T-cell (primary cell): ENCODE measurements around the gene TMEM52B. TPM values are rescaled to one million over a fixed set of nuclear protein-coding genes. Genes with fewer than 3 reads are reported as not detected.

Experiments
- ATAC-seq, 4 experiments: fragments of 200-7000 bp in 3 of 4; fragments of 150-1000 bp in 1 of 4; cut with Tn5 transposase; replicated peaks in 1 of 4; 1 replicate in 3 of 4; 2 replicates in 1 of 4; pipeline ENCODE4 v1.10.0; 2021; ENCODE audit warnings: moderate library complexity in 3 of 4, mild to moderate bottlenecking in 2 of 4, moderate number of reproducible peaks in 1 of 4
- CTCF ChIA-PET, 2 donors: fragments of 300-600 bp; sonication (Branson Sonifier 250); formaldehyde crosslinking; loops; one replicate each; lab custom pipeline; 2022; ENCODE audit warnings: antibody characterized with exemption in 2 of 2; lab: Charles Lee
- POLR2A ChIA-PET, 2 donors: fragments of 300-600 bp; sonication (Branson Sonifier 250); formaldehyde crosslinking; loops; one replicate each; lab custom pipeline; 2022; ENCODE audit warnings: antibody characterized with exemption in 2 of 2; lab: Charles Lee
- DNase-seq, 35 experiments: peaks; one replicate each; pipeline versions ENCODE4 v3.0.0 to v3.0.0-alpha.2; 2013 to 2023
- H3K27ac ChIP-seq: one replicate; pipeline ENCODE4 v1.5.1; 2013; ENCODE audit warnings: low read length
- H3K27me3 ChIP-seq, 2 experiments: replicated peaks in 1 of 2; 1 replicate in 1 of 2; 2 replicates in 1 of 2; pipeline versions ENCODE4 v1.6.1 to v1.7.0; 2013; ENCODE audit warnings: low read length in 1 of 2, mixed read lengths in 1 of 2; ENCODE audit not compliant: control insufficient read depth in 2 of 2, insufficient read depth in 2 of 2; ENCODE audit errors: extremely low read depth in 1 of 2
- H3K36me3 ChIP-seq, 2 donors: 1 replicate in 1 of 2; 2 replicates in 1 of 2; pipeline versions ENCODE4 v1.6.1 to v1.7.0; 2013; ENCODE audit warnings: low read length in 1 of 2; ENCODE audit not compliant: control insufficient read depth in 2 of 2, insufficient read depth in 1 of 2; ENCODE audit errors: extremely low read depth in 1 of 2
- H3K4me1 ChIP-seq, 2 experiments: 1 replicate in 1 of 2; 2 replicates in 1 of 2; pipeline versions ENCODE4 v1.6.1 to v1.7.0; 2013; ENCODE audit warnings: low read length in 2 of 2, mixed read lengths in 1 of 2; ENCODE audit not compliant: insufficient read depth in 2 of 2, control insufficient read depth in 1 of 2; ENCODE audit errors: extremely low read depth in 1 of 2
- H3K4me3 ChIP-seq, 2 donors: 1 replicate in 1 of 2; 2 replicates in 1 of 2; pipeline versions ENCODE4 v1.5.1 to v1.7.0; 2013; ENCODE audit warnings: mild to moderate bottlenecking in 2 of 2, low read length in 1 of 2, moderate library complexity in 1 of 2; ENCODE audit not compliant: control insufficient read depth in 1 of 2; ENCODE audit errors: extremely low read depth in 1 of 2
- H3K9me3 ChIP-seq: 2 replicates; pipeline ENCODE4 v1.7.0; 2013
- H3K27ac Mint-ChIP-seq, 2 donors: one replicate each; pipeline ENCODE4 v1.8.0; 2020 to 2021; ENCODE audit warnings: mild to moderate bottlenecking in 2 of 2, mixed read lengths in 2 of 2
- H3K27me3 Mint-ChIP-seq, 2 donors: one replicate each; pipeline ENCODE4 v1.8.0; 2021 to 2022; ENCODE audit warnings: mixed read lengths in 2 of 2
- H3K36me3 Mint-ChIP-seq: one replicate; pipeline ENCODE4 v1.8.0; 2021; ENCODE audit warnings: mixed read lengths
- H3K4me1 Mint-ChIP-seq, 3 donors: one replicate each; pipeline ENCODE4 v1.8.0; 2020 to 2022; ENCODE audit warnings: mixed read lengths in 3 of 3, mild to moderate bottlenecking in 1 of 3
- H3K4me3 Mint-ChIP-seq, 3 donors: one replicate each; pipeline ENCODE4 v1.8.0; 2020 to 2022; ENCODE audit warnings: mild to moderate bottlenecking in 3 of 3, mixed read lengths in 3 of 3, moderate library complexity in 3 of 3
- H3K9me3 Mint-ChIP-seq, 3 donors: one replicate each; pipeline ENCODE4 v1.8.0; 2020 to 2022; ENCODE audit warnings: mixed read lengths in 3 of 3
- WGBS: methylation state at CpG from one replicate; pipeline ENCODE4 v1.1.5; 2013; ENCODE audit warnings: missing lambda C conversion rate; ENCODE audit not compliant: insufficient coverage; 5-methylcytosine and 5-hydroxymethylcytosine counted together
- total RNA-seq, 35 experiments: library from RNA in 6 of 35; stranded (reverse) in 6 of 35; fragments of 120-200 nt in 1 of 35; gene quantifications; one replicate each; pipeline versions ENCODE4 v1.2.1 to v1.2.4 and lab custom pipeline; 2013 to 2026

Gene TMEM52B
- total RNA-seq, 5 donors from 2014 or later (not counting 1 experiment from before 2014, with no cell fraction given), result not detected

DNA sequence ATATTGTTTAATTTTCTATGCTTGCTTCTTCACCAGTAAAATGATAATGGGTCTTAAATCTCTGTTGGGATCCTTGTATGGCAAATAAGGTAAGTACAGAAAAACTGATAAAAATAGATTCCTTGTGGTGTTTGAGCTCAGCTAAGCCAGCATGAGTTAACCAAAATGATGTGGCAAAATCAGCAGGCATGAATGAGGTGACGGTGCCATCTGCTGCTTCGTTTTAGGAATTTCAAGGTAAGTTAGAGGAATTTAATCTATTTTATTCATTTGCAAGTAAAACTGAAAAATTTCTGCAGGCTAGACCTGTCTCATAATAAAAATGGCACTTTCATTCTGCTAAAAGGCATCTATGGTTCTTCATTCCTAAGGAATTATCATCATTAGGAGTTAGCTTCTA is 38.8 kb upstream of the TMEM52B start:
- no CpG with 5 or more reads among the region's 2 CpGs for WGBS
- Mint-ChIP-seq H3K4me1 (no peaks in the 10 kb centered on the region), H3K9me3 (no peaks in the 10 kb centered on the region), H3K4me3 (no peak overlapping the region), H3K27ac (no peak overlapping the region), H3K36me3 (no peaks in the 10 kb centered on the region), H3K27me3 (peaks cover 0 to 8% of the 10 kb centered on the region in 2 donors)
- no peaks in the 10 kb centered on the region for H3K36me3 ChIP-seq
- DNase-seq (peak in 32 of 35 experiments; percentile 8 to 71 (median 30)), ATAC-seq (peak in 1 of 4 experiments; percentile 45)
- no peak overlapping the region for H3K27ac ChIP-seq
- H3K27me3 ChIP-seq, result peaks cover 0 to 3% of the 10 kb centered on the region in 2 experiments
- H3K4me1 ChIP-seq, result no peaks in the 10 kb centered on the region
- no peak overlapping the region for H3K4me3 ChIP-seq
- CTCF ChIA-PET, result interaction anchor here (0.6 to 2.3 kb wide), 18 partner anchors 10 to 765 kb away, joined by 3 to 18 read pairs (median 4); partner anchors contain the start of gene CLEC7A (in 2 of the 2)
- POLR2A ChIA-PET, result no interaction called here
- H3K9me3 ChIP-seq, result no peaks in the 10 kb centered on the region

GRCh38 chr12:10142976-10143589 is 35.7 kb upstream of the TMEM52B start:
- no peak for ATAC-seq
- WGBS, result no CpG with 5 or more reads among the region's 1 CpG
- H3K9me3 ChIP-seq, result no peaks in the 10 kb centered on the region
- CTCF ChIA-PET, result interaction anchor here (0.7 to 2.0 kb wide), 6 partner anchors 10 to 400 kb away, joined by 3 to 4 read pairs (median 4); no protein-coding TSS in a partner anchor
- DNase-seq, result no peak
- H3K27ac Mint-ChIP-seq, result no peak overlapping the region
- POLR2A ChIA-PET, result interaction anchor here (0.6 to 0.7 kb wide), 3 partner anchors 66 to 549 kb away, joined by 3 to 4 read pairs (median 4); no protein-coding TSS in a partner anchor
- no peaks in the 10 kb centered on the region for H3K4me1 Mint-ChIP-seq
- H3K4me3 Mint-ChIP-seq, result no peak overlapping the region
- no peaks in the 10 kb centered on the region for H3K27me3 ChIP-seq
- no peaks in the 10 kb centered on the region for H3K36me3 Mint-ChIP-seq
- no peaks in the 10 kb centered on the region for H3K4me1 ChIP-seq
- H3K4me3 ChIP-seq, result no peak overlapping the region
- H3K27me3 Mint-ChIP-seq, result peaks cover 0 to 5% of the 10 kb centered on the region in 2 donors
- peaks cover 0 to 5% (median 0%) of the 10 kb centered on the region in 3 donors for H3K9me3 Mint-ChIP-seq
- no peaks in the 10 kb centered on the region for H3K36me3 ChIP-seq
- no peak overlapping the region for H3K27ac ChIP-seq

DNA sequence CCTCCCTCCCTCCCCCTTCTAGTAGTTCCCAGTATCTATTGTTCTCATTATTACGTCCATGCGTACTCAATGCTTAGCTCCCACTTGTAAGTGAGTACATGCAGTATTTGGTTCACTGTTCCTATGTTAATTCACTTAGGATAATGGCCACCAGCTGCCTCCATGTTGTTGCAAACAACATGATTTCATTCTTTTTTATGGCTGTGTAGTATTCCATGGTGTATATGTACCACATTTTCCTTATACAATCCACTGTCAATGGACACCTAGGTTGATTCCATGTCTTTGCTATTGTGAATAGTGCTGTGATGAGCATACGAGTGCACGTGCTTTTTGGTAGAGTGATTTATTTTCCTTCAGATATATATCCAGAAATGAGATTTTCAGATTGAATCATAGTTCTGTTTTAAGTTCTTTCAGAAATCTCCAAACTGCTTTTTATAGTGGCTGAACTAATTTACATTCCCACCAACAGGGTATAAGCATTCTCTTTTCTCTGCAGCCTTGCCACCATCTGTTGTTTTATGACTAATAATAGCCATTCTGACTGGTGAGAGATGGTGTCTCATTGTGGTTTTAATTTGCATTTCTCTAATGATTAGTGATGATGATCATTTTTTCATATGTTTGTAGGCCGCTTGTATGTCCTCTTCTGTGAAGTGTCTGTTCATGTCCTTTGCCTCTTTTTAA is 31.0 kb upstream of the TMEM52B start:
- CTCF ChIA-PET, result interaction anchor here (0.6 to 1.3 kb wide), 4 partner anchors 10 to 201 kb away, joined by 3 to 7 read pairs (median 4); no protein-coding TSS in a partner anchor
- H3K4me1 Mint-ChIP-seq, result peaks cover under 1% of the 10 kb centered on the region in 3 donors
- Histone ChIP-seq H3K27ac (no peak overlapping the region), H3K27me3 (peaks cover 0 to 3% of the 10 kb centered on the region in 2 experiments), H3K36me3 (no peaks in the 10 kb centered on the region), H3K4me3 (no peak overlapping the region), H3K4me1 (no peaks in the 10 kb centered on the region), H3K9me3 (no peaks in the 10 kb centered on the region)
- POLR2A ChIA-PET, result no interaction called here
- no peak for ATAC-seq
- DNase-seq, result no peak
- no peaks in the 10 kb centered on the region for H3K36me3 Mint-ChIP-seq
- H3K4me3 Mint-ChIP-seq, result no peak overlapping the region
- H3K27me3 Mint-ChIP-seq, result peaks cover under 1 to 3% of the 10 kb centered on the region in 2 donors
- WGBS, result no CpG with 5 or more reads among the region's 5 CpGs
- H3K27ac Mint-ChIP-seq, result no peak overlapping the region
- H3K9me3 Mint-ChIP-seq, result peaks cover 0 to 6% (median 0%) of the 10 kb centered on the region in 3 donors

DNA sequence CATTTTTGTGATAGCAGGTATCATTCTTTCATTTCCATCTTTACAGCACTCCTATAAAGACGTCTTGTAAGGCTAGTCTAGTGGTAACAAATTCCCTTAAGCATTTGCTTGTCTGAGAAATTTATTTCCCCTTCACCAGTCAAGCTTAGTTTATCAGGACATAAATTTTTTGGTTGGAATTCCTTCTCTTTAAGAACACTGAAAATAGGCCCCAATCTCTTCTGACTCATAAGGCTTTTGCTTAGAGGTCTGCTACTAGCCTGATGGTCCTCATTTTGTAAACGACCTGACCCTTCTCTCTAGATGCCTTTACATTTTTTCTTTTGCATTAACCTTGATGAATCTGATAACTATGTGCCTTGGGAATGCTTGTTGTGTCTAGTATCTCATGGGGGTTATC is 27.2 kb upstream of the TMEM52B start:
- ATAC-seq (no peak), DNase-seq (no peak)
- no peak overlapping the region for H3K27ac Mint-ChIP-seq
- ChIA-PET POLR2A (interaction anchor here in 1 of 2 donors (0.6 kb wide), 1 partner anchor 14 kb away, joined by 3 read pairs; no protein-coding TSS in a partner anchor), CTCF (interaction anchor here (0.6 to 2.3 kb wide), 6 partner anchors 11 to 1686 kb away, joined by 3 to 17 read pairs (median 3); no protein-coding TSS in a partner anchor)
- peaks cover 3 to 12% of the 10 kb centered on the region in 2 donors for H3K27me3 Mint-ChIP-seq
- H3K4me1 Mint-ChIP-seq, result peaks cover 12 to 15% (median 12%) of the 10 kb centered on the region in 3 donors
- H3K4me1 ChIP-seq, result peaks cover 3 to 13% of the 10 kb centered on the region in 2 experiments
- no peaks in the 10 kb centered on the region for H3K9me3 ChIP-seq
- WGBS, result no CpG with 5 or more reads among the region's 2 CpGs
- H3K9me3 Mint-ChIP-seq, result peaks cover 0 to 6% (median 0%) of the 10 kb centered on the region in 3 donors
- no peaks in the 10 kb centered on the region for H3K36me3 ChIP-seq
- no peaks in the 10 kb centered on the region for H3K36me3 Mint-ChIP-seq
- no peak overlapping the region for H3K27ac ChIP-seq
- no peak overlapping the region for H3K4me3 ChIP-seq
- no peak overlapping the region for H3K4me3 Mint-ChIP-seq
- H3K27me3 ChIP-seq, result peaks cover 0 to 18% of the 10 kb centered on the region in 2 experiments

- Histone ChIP-seq H3K36me3 (no peaks in the 10 kb centered on the region), H3K4me1 (peaks cover 3 to 13% of the 10 kb centered on the region in 2 experiments), H3K27me3 (peaks cover 0 to 18% of the 10 kb centered on the region in 2 experiments), H3K4me3 (peak overlapping the region; percentile 87 to 98), H3K27ac (peak overlapping the region; percentile 16), H3K9me3 (no peaks in the 10 kb centered on the region)
- CTCF ChIA-PET, result interaction anchor here (0.6 to 2.3 kb wide), 33 partner anchors 10 to 1016 kb away, joined by 3 to 17 read pairs (median 3); partner anchors contain the start of genes GABARAPL1 (in 1 of the 2) and OLR1 (in 1 of the 2)
- peak overlapping the region; percentile 88 to 94 (median 89) for H3K4me3 Mint-ChIP-seq
- POLR2A ChIA-PET, result interaction anchor here in 1 of 2 donors (0.7 kb wide), 1 partner anchor 345 kb away, joined by 3 read pairs; no protein-coding TSS in a partner anchor
- WGBS, result 1% methylated on average over 39 of the region's 46 CpGs
- H3K27me3 Mint-ChIP-seq, result peaks cover 3 to 12% of the 10 kb centered on the region in 2 donors
- ATAC-seq, result peak; percentile 84
- H3K36me3 Mint-ChIP-seq, result no peaks in the 10 kb centered on the region
- peak; percentile 1 to 76 (median 39) for DNase-seq
- H3K9me3 Mint-ChIP-seq, result no peaks in the 10 kb centered on the region
- peaks cover 12 to 15% (median 12%) of the 10 kb centered on the region in 3 donors for H3K4me1 Mint-ChIP-seq
- H3K27ac Mint-ChIP-seq, result peak overlapping the region in 1 of 2 donors; percentile 55
Observed at GRCh38 chr12:10153271-10154144, 25.3 kb upstream of the TMEM52B start.
